ENCODE measurements around the gene DYNC1H1.

GRCh38 chr14:102020058-102020971 is 55.9 kb downstream of the DYNC1H1 start:
- TF ChIP-seq EZH2 (IDR thresholded peaks at IDR 0.05; ENCODE audit: borderline replicate concordance, insufficient read depth, low read depth, low read length, poor library complexity, severe bottlenecking) = no peak
- no peak for TF ChIP-seq CTCF (IDR thresholded peaks at IDR 0.05)
